HG03095 (cell line): ENCODE results near the gene TAF4.

ENCODE experiments used
- ATAC-seq: cut with Tn5 transposase; IDR thresholded peaks from one replicate; pipeline ENCODE4 v1.9.1; 2021; ENCODE audit warnings: moderate library complexity; ENCODE audit not compliant: unreplicated experiment

TAF4 gene

DNA sequence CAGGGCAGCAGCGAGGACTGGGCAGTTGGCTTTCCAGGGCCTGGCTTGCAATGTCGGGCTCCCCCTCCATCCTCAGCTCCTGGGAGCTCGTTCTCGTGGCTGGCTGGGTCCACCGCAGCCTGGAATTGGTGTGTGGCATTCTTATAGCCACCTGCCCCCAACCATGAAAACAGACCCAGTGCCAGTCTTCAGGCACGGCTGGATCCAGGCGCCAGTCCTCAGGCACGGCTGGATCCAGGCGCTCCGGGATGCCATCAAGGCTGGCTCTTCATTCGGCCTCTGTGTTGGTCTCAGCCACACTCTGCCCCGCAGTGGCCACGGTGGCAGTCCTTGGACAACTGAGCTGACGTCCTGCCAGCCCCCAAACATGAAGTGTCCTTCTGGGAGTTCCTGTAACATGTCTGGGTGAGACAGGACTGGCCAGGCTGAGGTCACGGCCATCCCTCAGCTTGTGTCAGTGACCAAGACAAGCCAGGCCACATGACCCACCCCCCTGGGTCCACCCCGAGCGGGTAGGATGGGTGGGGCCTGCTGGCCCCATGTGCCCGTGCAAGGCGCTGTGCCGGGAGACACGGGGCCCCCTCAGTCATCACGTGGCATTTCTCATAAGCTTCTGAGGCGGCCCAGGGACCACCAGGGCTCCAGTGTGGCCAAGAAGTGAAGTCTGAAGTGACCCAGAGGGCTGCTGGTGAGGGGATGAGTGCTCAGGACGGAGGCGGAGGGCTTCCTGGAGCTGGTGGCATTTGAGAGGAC, 99.0 kb downstream of the TAF4 start:
- ATAC-seq = no peak

DNA sequence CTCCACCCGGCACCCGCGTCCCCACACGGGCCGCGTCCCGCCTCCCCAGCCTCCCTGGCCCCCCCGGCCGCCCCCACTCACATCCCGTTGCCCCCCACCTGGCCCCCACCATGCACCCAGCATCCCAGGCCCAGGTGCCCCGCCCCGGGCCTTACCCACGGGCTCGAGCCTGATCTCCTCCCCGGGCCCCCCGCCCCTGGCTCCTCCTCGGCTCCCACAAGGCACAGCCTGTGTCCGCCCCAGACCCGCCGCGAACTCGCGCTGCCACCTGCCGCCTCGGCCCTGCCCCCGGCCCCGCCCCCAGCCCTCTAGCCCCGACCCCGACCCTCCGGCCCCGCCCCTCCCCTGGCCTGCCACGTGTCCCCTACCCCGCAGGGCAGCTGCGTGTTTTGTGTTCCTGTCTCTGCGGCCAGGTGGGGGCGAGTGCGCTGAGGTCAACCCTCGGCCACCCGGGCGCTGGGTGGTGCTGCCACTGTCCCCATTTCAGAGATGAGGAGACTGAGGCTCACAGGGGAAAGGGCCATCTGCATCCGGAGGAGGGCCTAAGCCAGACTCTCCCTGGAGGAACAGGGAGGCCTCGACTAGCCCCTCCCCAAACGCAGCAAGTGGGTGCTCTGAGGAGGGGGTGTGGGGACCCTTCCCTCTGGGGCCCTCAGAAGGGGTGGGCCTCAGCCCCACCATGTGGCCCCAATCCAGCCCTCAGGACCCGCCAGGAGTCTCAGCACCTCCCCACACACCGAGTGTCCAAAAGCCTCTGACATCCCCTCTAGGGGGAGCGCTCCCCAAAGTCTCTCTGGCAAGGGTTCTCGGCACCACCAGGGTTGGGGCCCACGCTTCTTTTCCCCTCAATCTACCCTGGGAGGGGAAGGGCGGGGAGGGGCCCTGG, 99.8 kb downstream of the TAF4 start:
- no peak for ATAC-seq

DNA sequence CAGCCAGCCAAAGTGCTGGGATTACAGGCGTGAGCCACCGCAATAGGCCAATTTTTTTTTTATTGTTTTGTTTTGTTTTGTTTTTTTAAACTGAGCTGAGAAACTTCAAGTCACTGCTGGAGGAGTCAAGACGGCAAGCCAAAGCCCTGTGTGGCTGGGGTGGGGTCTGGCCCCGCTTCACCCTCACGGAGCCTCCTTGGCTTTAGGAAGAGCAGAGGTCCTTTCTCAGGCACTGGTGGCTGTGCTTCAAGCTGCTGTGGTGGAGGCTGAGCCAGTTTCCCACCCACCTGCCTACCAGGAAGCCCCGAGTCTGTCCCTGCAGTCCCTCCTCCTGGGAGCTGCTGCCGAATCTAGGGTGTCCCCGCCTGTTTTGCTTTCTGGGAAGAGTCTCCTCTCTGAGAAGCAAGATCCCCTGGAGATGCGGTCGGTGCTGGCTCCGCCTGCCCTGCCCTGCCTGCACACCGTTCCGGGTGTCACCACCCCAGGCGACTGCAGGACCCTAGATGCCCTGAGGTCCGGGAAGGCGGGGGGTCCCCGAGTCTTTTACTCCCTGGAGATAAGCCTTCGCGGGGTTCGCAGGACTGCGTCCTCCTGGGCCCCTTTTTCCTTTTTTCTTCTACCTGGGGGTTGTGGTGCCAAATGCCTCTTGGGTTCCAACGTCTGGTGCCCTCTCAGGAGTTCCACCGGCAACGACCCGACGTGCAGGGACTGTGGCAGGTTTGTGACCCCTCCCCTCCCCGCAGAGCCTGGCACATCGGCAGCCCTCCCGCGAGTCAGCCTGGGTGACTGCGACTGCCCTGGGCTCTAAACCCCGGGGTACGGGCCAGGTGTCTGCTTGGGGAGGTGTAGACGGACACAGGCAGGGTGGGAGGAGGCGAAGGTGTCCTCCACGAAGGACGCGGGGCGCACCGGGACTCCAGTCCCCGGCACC, 100.7 kb downstream of the TAF4 start:
- no peak for ATAC-seq

DNA sequence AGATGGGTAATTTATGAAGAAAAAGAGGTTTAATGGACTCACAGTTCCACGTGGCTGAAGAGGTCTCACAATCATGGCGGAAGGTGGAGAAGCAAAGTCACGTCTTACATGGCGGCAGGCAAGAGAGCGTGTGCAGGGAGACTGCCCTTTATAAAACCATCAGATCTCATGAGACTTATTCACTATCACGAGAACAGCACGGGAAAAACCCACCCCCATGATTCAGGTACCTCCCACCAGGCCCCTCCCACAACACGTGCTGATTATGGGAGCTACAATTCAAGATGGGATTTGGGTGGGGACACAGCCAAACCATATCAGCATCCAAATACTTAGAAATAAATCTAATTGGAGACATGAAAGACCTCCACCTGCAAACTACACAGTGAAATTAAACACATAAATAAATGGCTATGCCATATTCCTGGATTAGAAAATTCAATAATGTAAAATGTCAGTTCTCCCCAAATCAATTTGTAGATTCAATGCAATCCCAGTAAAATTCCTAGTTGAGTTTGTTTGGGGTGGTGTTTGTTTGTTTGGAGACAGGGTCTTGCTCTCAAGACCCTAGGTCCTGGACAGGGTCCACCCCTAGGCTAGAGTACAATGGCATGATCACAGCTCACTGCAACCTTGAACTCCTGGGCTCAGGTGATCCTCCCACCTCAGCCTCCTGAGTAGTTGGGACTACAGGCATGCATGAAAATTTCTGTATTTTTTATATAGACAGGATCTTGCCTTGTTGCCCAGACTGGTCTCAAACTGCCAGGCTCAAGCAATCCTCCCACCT, 101.6 kb downstream of the TAF4 start:
- no peak for ATAC-seq

DNA sequence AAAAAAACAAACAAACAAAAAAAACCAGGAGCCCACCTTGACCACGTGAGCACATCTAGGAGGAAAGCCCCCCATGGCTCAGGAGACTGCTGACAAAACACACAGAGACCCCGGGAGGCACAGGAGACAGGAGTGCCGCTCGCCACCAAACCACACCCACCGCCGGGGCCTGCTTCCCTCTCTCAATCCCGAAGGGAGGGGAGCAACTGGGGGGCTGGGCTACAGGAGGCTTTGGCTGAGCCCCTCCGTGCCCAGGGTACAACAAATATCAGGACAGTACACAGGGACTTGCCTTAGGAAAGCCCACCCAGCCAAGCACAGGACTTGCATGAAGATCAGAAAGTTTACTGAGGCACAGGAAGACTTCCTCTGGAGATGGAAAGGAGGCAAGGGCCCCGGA, 102.5 kb downstream of the TAF4 start:
- no peak for ATAC-seq

DNA sequence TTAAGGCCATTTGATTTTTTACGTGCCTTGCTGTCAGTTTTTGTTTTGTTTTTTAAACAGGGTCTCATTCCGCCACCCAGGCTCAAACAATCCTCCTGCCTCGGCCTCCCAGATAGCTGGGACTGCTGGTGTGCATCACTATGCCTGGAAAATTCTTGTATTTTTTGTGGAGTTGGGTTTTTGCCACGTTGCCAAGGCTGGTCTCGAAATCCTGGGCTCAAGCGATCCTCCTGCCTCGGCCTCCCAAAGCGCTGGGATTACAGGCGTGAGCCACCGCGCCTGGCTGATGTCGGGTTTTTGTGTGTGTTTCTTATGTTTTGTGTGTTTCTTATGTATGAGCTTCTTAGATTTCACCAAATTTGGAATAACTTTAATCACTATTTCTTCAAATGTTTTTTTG, 104.8 kb downstream of the TAF4 start:
- no peak for ATAC-seq

DNA sequence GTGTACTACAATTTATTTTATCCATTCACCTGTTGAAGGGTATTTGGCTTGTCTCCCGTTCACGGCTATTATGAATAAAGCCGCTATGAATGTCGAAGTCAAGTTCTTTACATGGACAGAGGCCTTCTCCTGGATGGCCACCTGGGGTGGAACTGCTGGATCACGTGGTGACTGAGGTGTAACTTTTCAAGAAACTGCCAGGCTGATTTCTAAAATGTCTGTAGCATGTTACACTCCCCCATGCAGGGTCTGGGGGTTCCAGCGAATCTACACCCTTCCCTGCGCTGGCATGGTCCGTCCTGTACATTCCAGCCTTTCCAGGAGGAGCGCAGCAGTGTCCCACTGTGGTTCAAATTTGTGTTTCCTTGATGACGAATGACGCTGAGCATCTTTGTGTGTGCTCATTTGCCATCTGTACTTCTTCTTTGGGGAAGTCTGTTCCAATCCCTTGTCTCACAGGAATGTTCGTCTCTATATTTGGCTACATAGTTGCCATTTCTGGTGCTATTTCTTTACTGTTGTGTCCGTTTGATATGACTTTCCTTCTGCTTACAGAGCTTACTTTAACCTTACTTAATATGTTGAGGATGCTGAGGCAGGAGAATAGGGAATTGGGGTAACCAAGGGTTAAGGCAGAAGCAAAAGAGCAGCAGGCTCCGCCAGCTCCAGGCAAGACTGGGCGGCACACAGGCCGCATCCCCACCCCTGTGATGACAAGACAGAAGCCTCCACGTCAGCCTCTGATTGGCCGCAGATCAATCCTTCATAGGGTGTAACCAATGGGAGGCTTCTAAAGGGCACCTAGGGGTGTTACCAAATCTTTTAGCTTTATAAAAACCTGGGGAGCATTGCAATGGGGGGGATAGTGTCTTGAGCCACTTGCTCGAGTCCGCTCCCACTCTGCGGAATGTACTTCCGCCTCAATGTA, 106.6 kb downstream of the TAF4 start:
- ATAC-seq = no peak

DNA sequence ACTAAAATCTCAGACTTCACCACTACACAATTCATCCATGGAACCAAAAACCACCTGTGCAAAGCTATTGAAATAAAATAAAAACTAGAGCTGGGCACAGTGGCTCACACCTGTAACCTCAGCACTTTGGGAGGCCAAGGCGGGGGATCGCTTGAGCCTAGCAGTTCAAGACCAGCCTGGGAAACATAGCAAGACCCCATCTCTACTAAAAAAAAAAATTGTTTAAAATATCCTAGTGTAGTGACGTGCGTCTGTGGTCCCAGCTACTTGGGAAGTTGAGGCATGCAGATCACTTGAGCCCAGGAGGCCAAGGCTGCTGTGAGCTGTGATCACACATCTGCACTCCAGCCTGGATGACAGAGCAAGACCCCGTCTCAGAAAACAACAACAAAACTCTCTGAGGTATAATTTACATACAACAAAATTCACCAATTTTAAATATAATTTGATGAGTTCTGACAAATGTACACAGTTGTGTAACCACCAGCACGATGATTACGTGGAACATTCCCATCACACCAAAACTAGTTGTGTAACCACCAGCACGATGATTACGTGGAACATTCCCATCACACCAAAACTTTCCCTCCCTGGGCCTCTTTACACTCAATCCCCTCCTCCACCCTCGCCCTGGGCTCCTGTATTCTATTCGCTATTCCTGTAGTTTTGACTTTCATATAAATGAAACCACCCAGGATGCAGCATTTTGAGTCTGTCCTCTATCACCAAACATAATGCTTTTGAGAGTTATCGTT, 107.5 kb downstream of the TAF4 start:
- no peak for ATAC-seq

DNA sequence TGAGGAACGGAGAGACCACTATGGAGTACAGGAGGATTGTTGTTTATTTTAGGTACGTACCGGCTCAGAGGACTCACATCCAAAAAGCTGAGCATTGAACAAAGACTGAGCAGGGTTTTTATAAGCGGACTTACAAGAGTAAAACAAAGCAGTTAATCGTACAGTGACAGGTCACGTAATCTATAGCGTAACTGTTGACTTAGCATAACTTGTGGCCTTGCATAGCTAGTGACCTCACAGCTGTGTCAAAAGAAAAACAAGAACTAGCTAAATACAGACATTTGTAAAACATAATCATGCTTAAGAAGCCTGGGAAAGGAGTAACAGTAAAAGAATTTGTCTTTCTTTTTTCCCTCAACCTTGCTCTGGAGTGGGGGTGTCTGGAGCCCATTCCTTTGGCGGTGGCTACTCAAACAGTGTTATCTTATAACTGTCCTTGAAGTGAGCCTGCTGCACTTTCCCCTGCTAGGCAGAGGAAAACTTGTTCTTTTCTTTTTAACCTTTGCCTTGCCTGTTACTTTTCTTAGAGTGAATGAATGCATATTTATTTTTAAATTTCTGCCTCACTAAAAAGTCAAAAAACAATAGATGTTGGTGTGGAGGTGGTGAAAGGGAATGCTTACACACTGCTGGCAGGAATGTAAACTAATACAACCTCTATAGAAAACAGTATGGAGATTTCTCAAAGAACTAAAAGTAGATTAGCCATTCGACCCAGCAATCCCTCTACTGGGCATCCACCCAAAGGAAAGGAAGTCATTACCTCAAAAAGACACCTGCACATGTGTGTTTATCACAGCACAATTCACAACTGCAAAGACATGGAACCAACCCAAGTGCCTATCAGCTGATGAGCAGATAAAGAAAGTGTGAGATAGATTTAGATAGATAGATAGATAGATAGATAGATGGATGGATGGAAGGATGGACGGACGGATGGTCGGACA, 109.0 kb downstream of the TAF4 start:
- ATAC-seq = no peak

DNA sequence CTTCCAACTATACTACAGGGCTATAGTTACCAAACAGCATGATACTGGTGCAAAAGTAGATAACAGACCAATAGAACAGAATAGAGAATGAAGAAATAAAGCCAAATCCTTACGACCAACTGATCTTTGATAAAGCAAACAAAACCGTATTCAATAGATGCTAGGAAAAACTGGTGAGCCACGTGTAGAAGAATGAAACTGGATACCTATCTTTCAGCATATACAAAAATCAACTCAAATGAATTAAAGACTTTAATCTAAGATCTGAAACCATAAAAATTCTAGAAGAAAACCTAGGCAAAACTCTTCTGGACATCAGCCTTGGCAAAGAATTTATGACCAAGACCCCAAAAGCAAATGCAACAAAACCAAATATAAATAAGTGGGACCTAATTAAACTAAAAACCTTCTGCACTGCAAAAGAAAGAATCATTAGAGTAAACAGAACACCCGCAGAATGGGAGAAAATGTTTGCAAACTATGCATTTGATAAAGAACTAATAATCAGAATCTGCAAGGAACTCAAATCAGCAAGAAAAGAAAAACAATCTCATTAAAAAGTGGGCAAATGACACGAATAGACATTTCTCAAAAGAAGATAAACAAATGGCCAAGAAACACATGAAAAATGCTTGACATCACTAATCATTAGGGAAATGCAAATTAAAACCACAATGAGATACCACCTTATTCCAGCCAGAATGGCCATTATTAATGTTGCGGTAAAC, 109.8 kb downstream of the TAF4 start:
- no peak for ATAC-seq

DNA sequence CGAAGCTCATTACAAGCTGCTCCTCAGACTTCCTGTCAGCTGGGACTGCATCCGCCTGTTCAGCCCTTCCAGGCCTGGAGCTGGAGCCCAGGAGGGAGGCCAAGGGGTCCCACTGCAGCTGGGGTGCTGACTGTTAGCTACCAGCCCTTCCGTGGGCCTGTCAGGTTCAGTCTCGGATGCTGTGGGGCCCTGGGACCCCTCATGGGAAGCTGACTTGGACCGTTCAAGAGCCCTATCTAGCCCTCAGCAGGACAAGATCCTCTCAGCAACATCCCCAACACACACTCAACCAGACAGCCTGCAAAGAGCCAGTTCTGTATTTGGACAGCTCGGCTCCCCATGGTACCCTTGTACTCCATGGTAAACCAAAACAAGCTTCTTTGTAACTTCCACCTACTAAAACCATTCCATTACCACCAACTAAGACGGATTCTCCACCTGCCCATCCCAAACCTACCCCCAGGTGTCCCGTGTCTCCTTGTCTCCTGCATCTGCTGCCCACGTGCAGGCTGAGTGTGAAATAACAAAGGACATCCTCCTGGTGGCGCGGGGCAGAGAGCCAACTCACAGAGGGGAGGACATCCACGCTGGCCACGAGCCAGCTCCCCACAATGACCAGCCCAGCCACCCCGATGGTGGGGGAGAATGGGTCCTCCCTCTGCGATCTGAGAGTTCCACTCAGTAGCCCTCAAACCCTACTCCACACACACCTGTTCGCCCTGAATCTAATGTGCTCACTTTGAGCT, 111.2 kb downstream of the TAF4 start:
- ATAC-seq = no peak

DNA sequence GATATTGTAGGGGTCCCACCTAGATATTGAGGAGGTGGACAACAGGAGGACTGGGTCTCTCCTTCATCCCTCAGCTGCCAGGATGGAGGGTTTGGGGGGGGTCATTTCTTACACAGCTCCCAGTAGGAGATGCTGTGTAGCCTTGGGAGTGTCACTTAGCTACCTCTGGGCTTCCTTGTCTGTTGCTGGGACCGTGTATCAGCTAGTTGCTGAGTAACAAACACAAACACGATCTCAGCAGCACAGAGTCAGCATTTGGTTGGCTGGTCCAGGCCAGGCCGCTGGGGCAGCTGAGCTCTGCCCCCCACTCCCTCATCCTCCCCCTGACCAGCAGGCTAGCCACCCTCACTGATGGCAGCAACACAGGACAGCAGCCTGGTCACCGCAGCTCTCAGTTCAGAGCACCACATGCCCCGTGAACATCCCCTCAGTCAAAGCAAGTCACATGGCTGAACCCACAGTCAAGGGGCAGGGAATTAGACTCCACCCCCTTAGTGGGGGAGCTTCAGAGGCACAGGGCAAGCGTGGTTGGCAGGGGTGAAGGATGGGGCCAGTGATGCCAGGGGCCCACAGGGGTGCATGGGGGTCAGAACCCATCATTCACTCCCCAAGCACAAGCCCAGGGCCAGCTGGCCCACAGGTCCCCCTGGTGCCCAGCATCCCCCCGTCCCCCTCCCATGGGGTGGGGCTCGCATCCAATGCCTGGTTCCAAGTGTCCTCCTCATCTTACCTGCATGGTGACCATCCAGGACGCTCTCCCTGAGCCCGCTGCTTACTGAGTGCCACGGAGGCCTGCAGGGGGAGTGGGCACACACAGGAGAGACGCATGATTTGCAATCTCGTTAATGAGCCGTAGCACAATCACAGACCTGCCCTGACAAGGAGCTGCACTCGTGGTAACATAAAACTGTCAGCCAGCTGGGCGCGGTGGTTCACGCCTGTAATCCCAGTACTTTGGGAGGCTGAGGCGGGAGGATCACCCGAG, 112.4 kb downstream of the TAF4 start:
- ATAC-seq = no peak

DNA sequence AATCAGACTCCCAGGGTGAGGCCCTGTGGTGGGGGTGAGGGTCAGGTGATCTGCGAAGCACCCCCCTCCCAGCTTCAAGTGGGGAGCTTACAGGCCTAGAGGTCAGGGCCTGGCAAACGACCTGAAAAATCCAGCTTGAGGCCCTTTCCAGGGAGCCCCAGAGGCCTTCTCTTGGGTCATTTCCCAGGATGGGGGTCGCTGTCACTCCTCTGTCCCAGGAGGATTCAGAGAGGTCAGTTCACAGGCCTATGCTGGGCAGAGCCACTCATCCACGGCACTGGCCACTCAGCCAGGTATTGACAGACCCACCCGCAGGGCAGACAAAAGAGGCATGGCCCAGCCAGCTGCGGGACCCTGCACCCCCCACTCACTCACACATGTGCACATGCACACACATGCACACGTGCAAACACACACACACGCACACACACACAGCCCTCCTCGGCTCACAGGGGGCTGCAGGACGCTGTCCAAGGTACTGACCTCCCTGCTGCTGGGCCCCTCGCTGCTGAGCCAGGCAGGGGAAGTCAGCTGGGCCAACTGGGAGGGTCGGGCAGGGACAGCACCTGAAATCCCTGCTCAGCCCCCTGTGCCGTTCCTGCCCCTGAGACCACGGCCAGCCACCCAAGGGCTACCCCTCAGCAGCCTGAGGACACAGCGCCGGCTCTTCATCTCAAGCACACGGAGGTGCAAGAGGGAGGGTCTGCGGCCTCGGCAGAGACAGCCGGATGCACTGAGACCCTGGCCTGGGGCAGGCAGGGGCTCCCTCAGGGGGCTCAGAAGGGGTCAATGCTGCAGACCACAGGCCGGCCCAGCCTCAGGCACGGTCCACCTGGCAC, 113.8 kb downstream of the TAF4 start:
- ATAC-seq = no peak

DNA sequence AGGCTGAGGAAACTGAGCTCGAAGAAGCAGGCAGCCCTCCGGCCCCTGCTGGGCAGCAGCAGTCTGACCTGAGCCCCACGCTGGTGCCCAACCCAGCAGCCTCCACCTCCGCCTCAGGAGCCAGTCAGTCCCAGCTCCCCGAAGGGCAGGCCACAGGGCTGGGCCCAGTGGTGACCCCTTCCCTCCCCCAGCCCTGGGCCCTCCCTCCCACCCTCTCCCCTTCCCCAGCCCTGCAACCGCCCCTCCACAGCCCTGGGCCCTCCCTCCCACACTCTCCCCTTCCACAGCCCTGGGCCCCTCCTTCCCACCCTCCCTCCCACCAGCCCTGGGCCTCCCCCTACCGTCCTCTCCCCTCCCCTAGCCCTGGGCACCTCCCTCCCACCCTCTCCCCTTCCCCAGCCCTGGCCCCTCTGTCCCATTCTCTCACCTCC, 115.0 kb downstream of the TAF4 start:
- no peak for ATAC-seq
